Body of pancreas (tissue), 4 donors: ENCODE results near the gene CNNM3. TPM values are rescaled to one million over a fixed set of nuclear protein-coding genes. Genes with fewer than 3 reads are reported as not detected.

ENCODE experiments used
- ATAC-seq: fragments of 150-250 bp; one replicate; pipeline ENCODE4 v1.9.1; 2016
- DNase-seq, 4 donors: peaks; one replicate each; pipeline ENCODE4 v3.0.0-alpha.2; 2019
- H3K27ac ChIP-seq, 4 donors: fragments of 200-600 bp; sonication (generic); 1 replicate in 3 of 4; 2 replicates in 1 of 4; pipeline versions ENCODE4 v1.5.1 to v1.6.1; 2016 to 2019; ENCODE audit warnings: mild to moderate bottlenecking in 1 of 4, mixed read lengths in 1 of 4, moderate library complexity in 1 of 4
- H3K27me3 ChIP-seq, 2 donors: fragments of 200-600 bp; sonication (generic); one replicate each; pipeline ENCODE4 v1.6.0; 2016; ENCODE audit warnings: mild to moderate bottlenecking in 1 of 2
- H3K36me3 ChIP-seq, 2 donors: fragments of 200-600 bp; sonication (generic); replicated peaks in 1 of 2; 2 replicates each; pipeline ENCODE4 v1.5.1; 2016; ENCODE audit warnings: low read depth in 2 of 2; ENCODE audit not compliant: insufficient read depth in 1 of 2
- H3K4me1 ChIP-seq: fragments of 200-600 bp; sonication (generic); one replicate; pipeline ENCODE4 v1.6.0; 2016
- H3K4me3 ChIP-seq, 2 donors: fragments of 200-600 bp; sonication (generic); 1 replicate in 1 of 2; 2 replicates in 1 of 2; pipeline ENCODE4 v1.5.1; 2016 to 2019
- H3K9me3 ChIP-seq, 3 donors: fragments of 200-600 bp; sonication (generic); 1 replicate in 2 of 3; 2 replicates in 1 of 3; pipeline ENCODE4 v1.5.1; 2016
- CTCF ChIP-seq, 7 experiments: fragments of 450-650 bp in 4 of 7; fragments of 200-600 bp in 3 of 7; sonication (generic) in 3 of 7; IDR thresholded peaks; one replicate each; pipeline ENCODE4 v1.5.1; 2016 to 2019; ENCODE audit warnings: antibody characterized with exemption in 7 of 7
- POLR2A ChIP-seq, 3 donors: fragments of 450-650 bp; IDR thresholded peaks; one replicate each; pipeline ENCODE4 v1.6.1; 2016; ENCODE audit warnings: antibody characterized with exemption in 3 of 3, mild to moderate bottlenecking in 2 of 3
- WGBS, 2 donors: methylation state at CpG; one replicate each; pipeline ENCODE4 v1.1.5; 2017; 5-methylcytosine and 5-hydroxymethylcytosine counted together
- intact Hi-C: fragments of 100-400 bp; cut with DNase I; formaldehyde crosslinking; loops from one replicate; pipeline ENCODE4 v1.15.1; 2023
- total RNA-seq, 2 donors: library from RNA; depleted of rRNA; stranded (reverse); fragments of >200 nt; gene quantifications; one replicate each; pipeline ENCODE4 v1.1.0, GENCODE V29; 2016

Gene CNNM3
- total RNA-seq, 2 donors from 2014 or later, result 18.2 to 57.7 TPM

DNA sequence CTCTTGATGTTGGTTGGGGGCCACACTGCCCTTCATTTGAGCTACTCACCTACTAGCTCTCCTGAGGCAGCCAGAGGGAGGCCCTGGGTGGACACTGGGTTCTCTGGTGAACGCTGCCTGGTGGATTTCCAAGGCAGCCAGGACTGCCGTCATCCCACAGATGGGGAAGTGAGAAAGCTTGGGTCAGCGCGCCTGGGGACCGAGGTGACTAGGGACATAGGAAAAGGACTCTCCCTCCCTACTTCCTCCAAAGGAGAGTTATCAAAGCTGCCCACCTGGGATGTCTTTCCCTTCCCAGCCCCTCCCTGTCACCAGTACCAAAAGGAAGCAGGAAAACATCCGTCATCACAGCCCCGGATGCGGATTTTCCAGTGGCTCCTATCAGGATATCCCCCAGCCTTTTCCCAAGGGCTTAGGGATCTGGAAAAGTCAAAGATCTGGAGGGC is 57.6 kb downstream of the CNNM3 start:
- TF ChIP-seq POLR2A (IDR thresholded peaks at IDR 0.05) (no peak), CTCF (IDR thresholded peaks at IDR 0.05) (no peak)
- H3K27ac ChIP-seq, result peak overlapping the region in 2 of 4 donors; percentile 60 to 79

GRCh38 chr2:96874198-96874831 is 58.2 kb downstream of the CNNM3 start:
- peak overlapping the region in 2 of 4 donors; percentile 60 to 79 for H3K27ac ChIP-seq
- no peaks in the 10 kb centered on the region for H3K9me3 ChIP-seq
- ATAC-seq, result peak; percentile 22
- intact Hi-C loops, result no loop called here
- no peaks in the 10 kb centered on the region for H3K27me3 ChIP-seq
- DNase-seq, result no peak
- H3K36me3 ChIP-seq, result no peaks in the 10 kb centered on the region
- H3K4me3 ChIP-seq, result no peak overlapping the region
- peaks cover 37% of the 10 kb centered on the region for H3K4me1 ChIP-seq
- TF ChIP-seq POLR2A (IDR thresholded peaks at IDR 0.05), result peak in 2 of 3 donors; percentile 21 to 29
- TF ChIP-seq CTCF (IDR thresholded peaks at IDR 0.05), result no peak
- WGBS, 2 donors, result 19 to 29% methylated on average over 14 to 18 of the region's 18 CpGs

More for the DNA sequence above, 57.6 kb downstream of the CNNM3 start:
- Histone ChIP-seq H3K27me3 (no peaks in the 10 kb centered on the region), H3K4me1 (peaks cover 37% of the 10 kb centered on the region), H3K4me3 (no peak overlapping the region), H3K9me3 (no peaks in the 10 kb centered on the region), H3K36me3 (no peaks in the 10 kb centered on the region)
- ATAC-seq (no peak), DNase-seq (peak in 1 of 4 donors; percentile 53)
- intact Hi-C loops, result no loop called here
- WGBS, 2 donors, result 57 to 80% methylated on average over 4 to 8 of the region's 8 CpGs

DNA sequence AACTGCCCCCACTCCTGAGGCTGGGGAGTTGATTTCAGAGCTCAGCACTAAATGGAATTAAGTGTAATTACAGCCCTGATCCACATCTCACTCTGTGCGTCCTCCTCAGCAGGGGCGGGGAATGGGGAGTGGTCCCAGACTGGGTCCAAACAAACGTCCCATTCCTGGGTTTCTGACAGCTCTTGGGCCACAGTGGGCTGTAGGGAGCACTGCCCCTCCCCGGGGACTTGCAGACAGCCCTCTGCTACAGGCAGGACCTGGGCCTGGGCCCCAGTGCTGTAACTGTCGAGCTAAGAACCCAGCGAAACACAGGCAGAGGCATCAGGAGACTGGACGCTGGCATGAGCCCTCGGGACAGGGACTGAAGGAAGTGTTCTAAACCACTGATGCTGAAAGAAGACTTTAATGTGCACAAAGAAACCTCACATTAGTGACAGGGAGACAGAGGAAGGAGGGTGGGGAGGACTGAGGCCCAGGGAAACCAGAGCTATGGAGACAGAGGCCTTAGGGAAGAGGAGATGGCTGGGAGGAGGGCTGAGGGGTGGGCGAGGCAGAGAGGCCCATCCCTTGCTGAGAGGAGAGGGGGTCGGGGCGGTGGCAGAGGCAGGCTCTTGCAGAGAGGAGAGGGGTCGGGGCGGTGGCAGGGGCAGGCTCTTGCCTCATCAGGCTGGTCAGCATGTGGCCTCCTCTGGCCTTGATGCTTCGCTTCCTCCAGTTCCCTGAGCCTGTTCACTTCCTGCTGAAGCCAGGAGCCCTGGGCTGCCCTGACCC is 59.6 kb downstream of the CNNM3 start:
- WGBS, 2 donors, result 65 to 72% methylated on average over 10 to 14 of the region's 14 CpGs
- no peak for ATAC-seq
- H3K4me3 ChIP-seq, result no peak overlapping the region
- peaks cover 29% of the 10 kb centered on the region for H3K4me1 ChIP-seq
- no peaks in the 10 kb centered on the region for H3K27me3 ChIP-seq
- TF ChIP-seq POLR2A (IDR thresholded peaks at IDR 0.05) (no peak), CTCF (IDR thresholded peaks at IDR 0.05) (no peak)
- intact Hi-C loops, result no loop called here
- no peaks in the 10 kb centered on the region for H3K9me3 ChIP-seq
- no peak overlapping the region for H3K27ac ChIP-seq
- H3K36me3 ChIP-seq, result no peaks in the 10 kb centered on the region
- DNase-seq, result no peak

DNA sequence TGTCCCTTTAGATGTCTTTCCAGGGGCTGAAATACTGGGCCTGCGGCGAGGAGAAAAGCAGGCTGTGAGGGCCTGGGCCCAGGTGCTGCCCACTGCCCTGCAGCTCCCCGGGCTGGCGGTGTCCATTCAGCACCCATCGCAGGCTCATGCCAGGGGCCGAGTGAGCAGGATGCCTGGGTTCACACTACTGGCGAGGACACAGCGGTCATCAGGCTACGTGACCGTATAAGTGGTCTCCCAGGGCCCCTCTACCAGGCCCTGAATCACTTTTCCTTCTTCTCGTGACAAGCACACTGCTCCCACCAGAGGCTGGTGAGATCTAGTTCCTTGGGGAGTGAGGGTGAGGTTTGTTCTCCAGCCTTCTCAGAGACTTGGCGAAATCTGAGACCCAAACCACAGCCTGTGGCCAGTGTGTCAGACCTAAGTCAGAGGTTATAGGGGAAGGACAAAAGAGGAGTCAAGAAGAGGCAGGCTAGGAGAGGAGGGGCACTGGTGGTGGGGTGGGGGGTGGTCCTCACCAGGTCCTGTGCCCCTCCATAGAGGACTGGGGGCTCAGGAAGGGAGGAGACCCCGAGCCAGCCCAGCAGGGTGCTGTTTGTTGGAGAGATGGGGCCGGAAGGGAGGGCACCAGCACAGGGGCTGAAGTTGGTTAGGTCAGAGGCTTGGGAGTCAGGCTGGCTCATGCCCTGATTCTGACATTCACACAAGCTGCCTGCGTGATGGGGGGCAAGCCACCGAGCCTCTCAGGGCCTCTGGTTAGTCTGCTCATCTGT is 60.4 kb downstream of the CNNM3 start:
- DNase-seq, result no peak
- no peak for TF ChIP-seq POLR2A (IDR thresholded peaks at IDR 0.05)
- no peak for TF ChIP-seq CTCF (IDR thresholded peaks at IDR 0.05)
- no peak overlapping the region for H3K4me3 ChIP-seq
- H3K4me1 ChIP-seq, result peaks cover 27% of the 10 kb centered on the region
- no peaks in the 10 kb centered on the region for H3K27me3 ChIP-seq
- ATAC-seq, result no peak
- no peak overlapping the region for H3K27ac ChIP-seq
- intact Hi-C loops, result no loop called here
- WGBS, 2 donors, result 79 to 88% methylated on average over 14 to 16 of the region's 16 CpGs
- no peaks in the 10 kb centered on the region for H3K36me3 ChIP-seq
- H3K9me3 ChIP-seq, result no peaks in the 10 kb centered on the region
